ENCODE data around the gene ITGB5.

- no peak for TF ChIP-seq CTCF (IDR thresholded peaks at IDR 0.05; ENCODE audit: poor library complexity)
- TF ChIP-seq EZH2 (IDR thresholded peaks at IDR 0.05; ENCODE audit: borderline replicate concordance): no peak
- no peak for TF ChIP-seq EZH2phosphoT487 (IDR thresholded peaks at IDR 0.05; ENCODE audit: low read depth, severe bottlenecking, unreplicated experiment)
These were observed 65.8 kb downstream of the ITGB5 start for GRCh38 chr3:124821356-124821755.

Measured in hepatocyte (in vitro differentiated cells).